ENCODE measurements around the gene DDRGK1. TPM values are rescaled to one million over a fixed set of nuclear protein-coding genes. Genes with fewer than 3 reads are reported as not detected.

The DDRGK1 gene
- total and polyA plus RNA-seq, 2 of the 8 experiments (the other 6 are each of a cell fraction or from before 2014, with no cell fraction given) = 29.4 to 42.0 TPM

- FAIRE-seq (no peak), DNase-seq (ENCODE audit: low read depth in 1 of 2, low spot score in 2 of 2) (no peak)
- Histone ChIP-seq H3K9me3 (ENCODE audit: insufficient read depth in 2 of 2, low read depth in 1 of 2, low read length in 1 of 2) (no peaks in the 10 kb centered on the region), H4K8ac (ENCODE audit: extremely low read depth, insufficient read depth, low read length) (no peak overlapping the region), H3K18ac (ENCODE audit: extremely low read depth, low read length) (no peak overlapping the region), H3K79me2 (ENCODE audit: control insufficient read depth in 1 of 2, insufficient read depth in 2 of 2, low read length in 2 of 2) (no peaks in the 10 kb centered on the region), H2BK20ac (ENCODE audit: low read length) (no peak overlapping the region), H3K27me3 (replicated peaks in 1 of 4; ENCODE audit: control insufficient read depth in 3 of 4, extremely low read depth in 1 of 4, insufficient read depth in 3 of 4, low read length in 3 of 4) (no peaks in the 10 kb centered on the region), H3K27ac (ENCODE audit: low read depth, low read length) (no peak overlapping the region), H3K79me1 (ENCODE audit: low read depth, low read length) (no peaks in the 10 kb centered on the region), H2AK5ac (ENCODE audit: low read depth, low read length) (no peak overlapping the region), H3K23me2 (ENCODE audit: low read depth, low read length) (no peaks in the 10 kb centered on the region; the same call in 1 of the 2 replicates), H3K36me3 (ENCODE audit: control insufficient read depth in 2 of 4, insufficient read depth in 4 of 4, low read length in 3 of 4) (peaks cover 12 to 42% (median 25%) of the 10 kb centered on the region in 4 experiments), H2BK120ac (replicated peaks; ENCODE audit: low read depth, low read length) (no peak overlapping the region), H3K9ac (replicated peaks in 1 of 4; ENCODE audit: extremely low read depth in 1 of 4, low read depth in 3 of 4, low read length in 3 of 4) (no peak overlapping the region), H4K91ac (replicated peaks; ENCODE audit: insufficient read length, low read length) (no peak overlapping the region), H3K23ac (ENCODE audit: insufficient read length) (no peak overlapping the region), H3K4ac (replicated peaks; ENCODE audit: insufficient read length, low read depth, low read length) (no peak overlapping the region), H3K56ac (replicated peaks; ENCODE audit: insufficient read length, low read depth, low read length) (no peak overlapping the region), H4K5ac (ENCODE audit: insufficient read length, low read depth, low read length) (no peak overlapping the region), H2BK15ac (ENCODE audit: low read length) (no peak overlapping the region), H4K20me1 (replicated peaks in 1 of 2; ENCODE audit: control insufficient read depth in 1 of 2, insufficient read depth in 2 of 2, low read length in 2 of 2) (peaks cover 2 to 6% of the 10 kb centered on the region in 2 experiments), H2AFZ (ENCODE audit: low read length) (no peak overlapping the region), H3K4me1 (replicated peaks in 1 of 4; ENCODE audit: control insufficient read depth in 3 of 4, insufficient read depth in 4 of 4, low read length in 3 of 4) (no peaks in the 10 kb centered on the region), H3K14ac (ENCODE audit: insufficient read length) (no peak overlapping the region), H3K4me2 (ENCODE audit: insufficient read depth in 1 of 2, low read depth in 2 of 2, low read length in 2 of 2) (no peak overlapping the region), H3K4me3 (ENCODE audit: extremely low read depth in 1 of 4, insufficient read depth in 2 of 4, low read depth in 3 of 4, low read length in 4 of 4) (no peak overlapping the region), H2BK12ac (ENCODE audit: low read depth, low read length) (no peak overlapping the region), H2BK5ac (ENCODE audit: low read depth, low read length) (no peak overlapping the region)
- WGBS, 2 experiments (ENCODE audit: extremely low coverage in 1 of 2, insufficient coverage in 1 of 2, insufficient read length in 1 of 2, insufficient replicate concordance in 2 of 2, low coverage in 1 of 2, low lambda C conversion rate in 2 of 2, missing lambda C conversion rate in 1 of 2) = 97% methylated on average over 3 of the region's 3 CpGs; no CpG with 5 or more reads in 1 of the 2 experiments
- POLR2A ChIA-PET (ENCODE audit: partially characterized antibody) = interaction anchor here (1.0 to 2.1 kb wide), 4 partner anchors 9 to 29 kb away, joined by 3 to 8 read pairs (median 4); partner anchors contain the start of genes FASTKD5 and UBOX5
- TF ChIP-seq, protein P1, sequence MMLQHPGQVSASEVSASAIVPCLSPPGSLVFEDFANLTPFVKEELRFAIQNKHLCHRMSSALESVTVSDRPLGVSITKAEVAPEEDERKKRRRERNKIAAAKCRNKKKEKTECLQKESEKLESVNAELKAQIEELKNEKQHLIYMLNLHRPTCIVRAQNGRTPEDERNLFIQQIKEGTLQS (IDR thresholded peaks at IDR 0.05; ENCODE audit: insufficient read depth, low read depth, low read length) = no peak
- CTCF ChIA-PET (ENCODE audit: partially characterized antibody) = interaction anchor here (0.6 to 1.1 kb wide), 2 partner anchors 59 to 60 kb away, joined by 3 read pairs; no protein-coding TSS in a partner anchor
Measured at GRCh38 chr20:3188823-3189413, 15.6 kb downstream of the DDRGK1 start.
